PC-3 (cell line): ENCODE data around the gene TBC1D5.

Experiments
- CTCF ChIP-seq: fragments of 300-600 bp; sonication (generic); conservative IDR thresholded peaks from 2 replicates; pipeline ENCODE4 v1.5.1; 2017; ENCODE audit warnings: antibody characterized with exemption, low read depth, mild to moderate bottlenecking, low read length
- EZH2 ChIP-seq: fragments of 300-600 bp; sonication (generic); IDR thresholded peaks from one replicate; pipeline ENCODE4 v1.6.1; 2017; ENCODE audit warnings: antibody characterized with exemption, mild to moderate bottlenecking, low read length; ENCODE audit not compliant: unreplicated experiment

- TF ChIP-seq EZH2 (no peak), CTCF (no peak)
Measured at GRCh38 chr3:17580901-17581300, 161.5 kb downstream of the TBC1D5 start.
